Type B pancreatic cell (in vitro differentiated cells): ENCODE measurements around the gene KATNAL2. TPM values are rescaled to one million over a fixed set of nuclear protein-coding genes. Genes with fewer than 3 reads are reported as not detected.
A peak's percentile ranks its signal among the peaks of the same experiment; 100 is the strongest.
"Not testable (repeated sequence)": the region's sequence is repeated elsewhere in the genome, so short reads cannot be mapped to it uniquely, and the experiment has no call there.

Source experiments
- DNase-seq: peaks from one replicate; pipeline ENCODE4 v3.0.0; 2021; ENCODE audit warnings: mixed read lengths; ENCODE audit not compliant: unreplicated experiment; ENCODE audit errors: extremely low spot score
- H3K27ac Mint-ChIP-seq: 2 replicates; pipeline ENCODE4 v1.8.0; 2021; ENCODE audit warnings: mild to moderate bottlenecking, mixed read lengths
- H3K27me3 Mint-ChIP-seq: 2 replicates; pipeline ENCODE4 v1.8.0; 2021; ENCODE audit warnings: mixed read lengths
- H3K36me3 Mint-ChIP-seq: 2 replicates; pipeline ENCODE4 v1.8.0; 2021; ENCODE audit warnings: mixed read lengths
- H3K4me1 Mint-ChIP-seq: one replicate; pipeline ENCODE4 v1.8.0; 2021; ENCODE audit warnings: mixed read lengths; ENCODE audit not compliant: unreplicated experiment
- H3K4me3 Mint-ChIP-seq: 2 replicates; pipeline ENCODE4 v1.8.0; 2021; ENCODE audit warnings: mild to moderate bottlenecking, mixed read lengths
- H3K9me3 Mint-ChIP-seq: 2 replicates; pipeline ENCODE4 v1.8.0; 2021; ENCODE audit warnings: mixed read lengths
- CTCF ChIP-seq: fragments of 200-600 bp; sonication (generic); conservative IDR thresholded peaks from 2 replicates; pipeline ENCODE4 v1.5.0; 2021; ENCODE audit warnings: antibody characterized with exemption, mild to moderate bottlenecking
- total RNA-seq: library from RNA; stranded (reverse); gene quantifications from 2 replicates; pipeline ENCODE4 v1.2.1, GENCODE V29; 2021; ENCODE audit warnings: low replicate concordance

Gene KATNAL2
- total RNA-seq, 1 donor from 2014 or later, result 8.6 TPM

- not testable (repeated sequence) for H3K4me1 Mint-ChIP-seq, DNase-seq, H3K27ac Mint-ChIP-seq, H3K9me3 Mint-ChIP-seq, H3K36me3 Mint-ChIP-seq, H3K27me3 Mint-ChIP-seq, H3K4me3 Mint-ChIP-seq
Measured at GRCh38 chr18:47030887-47031286, 113.5 kb downstream of the KATNAL2 start.

- no peaks in the 10 kb centered on the region for H3K4me1 Mint-ChIP-seq
- H3K4me3 Mint-ChIP-seq, result no peak overlapping the region
- H3K9me3 Mint-ChIP-seq, result peaks cover 7% of the 10 kb centered on the region
- H3K27ac Mint-ChIP-seq, result no peak overlapping the region
- no peak for TF ChIP-seq CTCF
- H3K36me3 Mint-ChIP-seq, result no peaks in the 10 kb centered on the region
- H3K27me3 Mint-ChIP-seq, result no peaks in the 10 kb centered on the region
- no peak for DNase-seq
Measured at GRCh38 chr18:47032945-47033344, 115.5 kb downstream of the KATNAL2 start.

GRCh38 chr18:47034591-47034990 is 117.2 kb downstream of the KATNAL2 start:
- H3K4me3 Mint-ChIP-seq, H3K9me3 Mint-ChIP-seq: not testable (repeated sequence)

GRCh38 chr18:47035156-47035671 is 117.8 kb downstream of the KATNAL2 start, which contains the start of gene ELOA2:
Gene ELOA2, minus strand, starts transcription at chr18:47035621. Its CDS starts 357 bp downstream, at chr18:47035264.
- Mint-ChIP-seq H3K4me1 (no peaks in the 10 kb centered on the region), H3K9me3 (peaks cover 7% of the 10 kb centered on the region), H3K27ac (no peak within 1 kb of the TSS), H3K36me3 (no peaks in the 10 kb centered on the region), H3K27me3 (no peaks in the 10 kb centered on the region), H3K4me3 (no peak within 1 kb of the TSS)
- no peak for DNase-seq
- no peak for TF ChIP-seq CTCF

More at GRCh38 chr18:47034591-47034990, 117.2 kb downstream of the KATNAL2 start:
- not testable (repeated sequence) for H3K36me3 Mint-ChIP-seq, H3K4me1 Mint-ChIP-seq, DNase-seq, H3K27me3 Mint-ChIP-seq, H3K27ac Mint-ChIP-seq

GRCh38 chr18:47036298-47036874 is 119.0 kb downstream of the KATNAL2 start:
- peaks cover 7% of the 10 kb centered on the region for H3K9me3 Mint-ChIP-seq
- no peak for DNase-seq
- no peak overlapping the region for H3K27ac Mint-ChIP-seq
- peak; percentile 67 for TF ChIP-seq CTCF
- no peaks in the 10 kb centered on the region for H3K27me3 Mint-ChIP-seq
- H3K36me3 Mint-ChIP-seq, result no peaks in the 10 kb centered on the region
- no peak overlapping the region for H3K4me3 Mint-ChIP-seq
- H3K4me1 Mint-ChIP-seq, result no peaks in the 10 kb centered on the region

- no peaks in the 10 kb centered on the region for H3K27me3 Mint-ChIP-seq
- H3K4me1 Mint-ChIP-seq, result no peaks in the 10 kb centered on the region
- DNase-seq, result no peak
- peaks cover 7% of the 10 kb centered on the region for H3K9me3 Mint-ChIP-seq
- no peaks in the 10 kb centered on the region for H3K36me3 Mint-ChIP-seq
- TF ChIP-seq CTCF, result no peak
- no peak overlapping the region for H3K27ac Mint-ChIP-seq
- no peak overlapping the region for H3K4me3 Mint-ChIP-seq
Measured at GRCh38 chr18:47036927-47037578, 119.7 kb downstream of the KATNAL2 start.
